Measurements from ENCODE around the gene MAP1LC3B2. TPM values are rescaled to one million over a fixed set of nuclear protein-coding genes. Genes with fewer than 3 reads are reported as not detected.
A peak's percentile ranks its signal among the peaks of the same experiment; 100 is the strongest.

Gene MAP1LC3B2
- total RNA-seq, 1 donor from 2014 or later, result 5.8 TPM

- DNase-seq (ENCODE audit: low read depth) (no peak), FAIRE-seq (no peak)
- Histone ChIP-seq H2AFZ (ENCODE audit: low read depth, low read length) (no peak overlapping the region), H3K79me2 (ENCODE audit: insufficient read depth, low read length) (no peaks in the 10 kb centered on the region), H3K4me2 (ENCODE audit: low read length) (peak overlapping the region; percentile 73), H3K9ac (ENCODE audit: low read length) (no peak overlapping the region), H4K20me1 (ENCODE audit: insufficient read depth, low read length) (no peaks in the 10 kb centered on the region), H3K9me3 (ENCODE audit: insufficient read depth, low read depth, low read length) (no peaks in the 10 kb centered on the region), H3K4me1 (ENCODE audit: insufficient read depth, low read length) (peaks cover 20% of the 10 kb centered on the region), H3K36me3 (ENCODE audit: insufficient read depth, low read length) (no peaks in the 10 kb centered on the region), H3K27me3 (ENCODE audit: insufficient read depth, low read length) (no peaks in the 10 kb centered on the region), H3K4me3 (ENCODE audit: insufficient read depth, low read depth, low read length) (no peak overlapping the region), H3K27ac (ENCODE audit: low read depth, low read length) (no peak overlapping the region)
- H3K36me3 Mint-ChIP-seq (ENCODE audit: low read depth, unreplicated experiment), result no peaks in the 10 kb centered on the region
- TF ChIP-seq, protein P1, sequence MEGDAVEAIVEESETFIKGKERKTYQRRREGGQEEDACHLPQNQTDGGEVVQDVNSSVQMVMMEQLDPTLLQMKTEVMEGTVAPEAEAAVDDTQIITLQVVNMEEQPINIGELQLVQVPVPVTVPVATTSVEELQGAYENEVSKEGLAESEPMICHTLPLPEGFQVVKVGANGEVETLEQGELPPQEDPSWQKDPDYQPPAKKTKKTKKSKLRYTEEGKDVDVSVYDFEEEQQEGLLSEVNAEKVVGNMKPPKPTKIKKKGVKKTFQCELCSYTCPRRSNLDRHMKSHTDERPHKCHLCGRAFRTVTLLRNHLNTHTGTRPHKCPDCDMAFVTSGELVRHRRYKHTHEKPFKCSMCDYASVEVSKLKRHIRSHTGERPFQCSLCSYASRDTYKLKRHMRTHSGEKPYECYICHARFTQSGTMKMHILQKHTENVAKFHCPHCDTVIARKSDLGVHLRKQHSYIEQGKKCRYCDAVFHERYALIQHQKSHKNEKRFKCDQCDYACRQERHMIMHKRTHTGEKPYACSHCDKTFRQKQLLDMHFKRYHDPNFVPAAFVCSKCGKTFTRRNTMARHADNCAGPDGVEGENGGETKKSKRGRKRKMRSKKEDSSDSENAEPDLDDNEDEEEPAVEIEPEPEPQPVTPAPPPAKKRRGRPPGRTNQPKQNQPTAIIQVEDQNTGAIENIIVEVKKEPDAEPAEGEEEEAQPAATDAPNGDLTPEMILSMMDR (IDR thresholded peaks at IDR 0.05; ENCODE audit: insufficient read depth, low read depth, low read length), result no peak
- TF ChIP-seq EZH2 (IDR thresholded peaks at IDR 0.05; ENCODE audit: insufficient read depth, low read length), result no peak
- peaks cover 19% of the 10 kb centered on the region for H3K4me1 Mint-ChIP-seq (ENCODE audit: low read depth, unreplicated experiment)
- H3K9me3 Mint-ChIP-seq (ENCODE audit: unreplicated experiment), result no peaks in the 10 kb centered on the region
- peaks cover 5% of the 10 kb centered on the region for H3K27me3 Mint-ChIP-seq (ENCODE audit: low read depth, unreplicated experiment)
- no peak overlapping the region for H3K27ac Mint-ChIP-seq (ENCODE audit: unreplicated experiment)
- H3K4me3 Mint-ChIP-seq (ENCODE audit: unreplicated experiment), result no peak overlapping the region
These were observed 18.5 kb upstream of the MAP1LC3B2 start for GRCh38 chr12:116540622-116541152.

DNA sequence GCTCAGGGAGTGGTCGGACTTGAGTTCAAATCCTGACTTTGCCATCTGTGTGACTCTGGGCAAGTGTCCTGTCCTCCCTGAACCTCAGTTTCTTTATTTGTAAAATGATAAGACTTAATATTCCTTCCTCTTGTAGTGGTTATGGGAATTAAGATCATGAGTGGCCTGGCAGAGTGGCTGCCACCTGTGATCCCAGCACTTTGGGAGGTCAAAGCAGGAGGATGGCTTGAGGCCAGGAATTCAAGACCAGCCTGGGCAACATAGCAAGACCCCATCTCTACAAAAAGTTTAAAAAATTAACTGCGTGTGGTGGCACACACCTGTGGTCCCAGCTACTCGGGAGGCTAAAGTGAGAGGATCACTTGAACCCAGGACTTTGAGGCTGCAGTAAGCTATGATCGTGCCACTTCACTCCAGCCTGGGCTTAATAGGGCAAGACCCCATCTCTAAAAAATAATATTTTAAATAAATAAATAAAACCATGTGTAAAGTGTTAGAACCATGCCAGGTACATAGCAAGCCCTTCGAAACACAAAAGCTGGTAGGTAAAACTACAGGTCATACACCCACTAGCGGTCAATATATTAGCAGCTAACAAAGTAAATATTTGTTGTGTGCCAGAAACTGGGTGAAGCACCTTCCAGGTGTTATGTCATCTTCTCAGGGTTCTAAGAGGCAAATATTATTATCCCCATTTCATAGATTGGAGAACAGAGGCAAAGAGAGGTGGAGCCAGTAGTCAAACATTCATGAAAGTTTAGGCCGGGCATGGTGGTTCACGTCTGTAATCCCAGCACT, 17.4 kb upstream of the MAP1LC3B2 start:
- Histone ChIP-seq H3K9me3 (ENCODE audit: insufficient read depth, low read depth, low read length) (no peaks in the 10 kb centered on the region), H3K27ac (ENCODE audit: low read depth, low read length) (no peak overlapping the region), H4K20me1 (ENCODE audit: insufficient read depth, low read length) (no peaks in the 10 kb centered on the region), H2AFZ (ENCODE audit: low read depth, low read length) (no peak overlapping the region), H3K79me2 (ENCODE audit: insufficient read depth, low read length) (no peaks in the 10 kb centered on the region), H3K4me1 (ENCODE audit: insufficient read depth, low read length) (peaks cover 20% of the 10 kb centered on the region), H3K9ac (ENCODE audit: low read length) (no peak overlapping the region), H3K4me3 (ENCODE audit: insufficient read depth, low read depth, low read length) (no peak overlapping the region), H3K27me3 (ENCODE audit: insufficient read depth, low read length) (no peaks in the 10 kb centered on the region), H3K4me2 (ENCODE audit: low read length) (no peak overlapping the region), H3K36me3 (ENCODE audit: insufficient read depth, low read length) (no peaks in the 10 kb centered on the region)
- TF ChIP-seq EZH2 (IDR thresholded peaks at IDR 0.05; ENCODE audit: insufficient read depth, low read length), result no peak
- TF ChIP-seq, protein P1 (IDR thresholded peaks at IDR 0.05; ENCODE audit: insufficient read depth, low read depth, low read length), result no peak
- peaks cover 5% of the 10 kb centered on the region for H3K27me3 Mint-ChIP-seq (ENCODE audit: low read depth, unreplicated experiment)
- no peak overlapping the region for H3K4me3 Mint-ChIP-seq (ENCODE audit: unreplicated experiment)
- H3K9me3 Mint-ChIP-seq (ENCODE audit: unreplicated experiment), result no peaks in the 10 kb centered on the region
- no peak for FAIRE-seq
- DNase-seq (ENCODE audit: low read depth), result no peak
- no peak overlapping the region for H3K27ac Mint-ChIP-seq (ENCODE audit: unreplicated experiment)
- H3K4me1 Mint-ChIP-seq (ENCODE audit: low read depth, unreplicated experiment), result peaks cover 21% of the 10 kb centered on the region
- peaks cover 2% of the 10 kb centered on the region for H3K36me3 Mint-ChIP-seq (ENCODE audit: low read depth, unreplicated experiment)
